Gastrocnemius medialis (tissue), 4 donors: Measurements from ENCODE around the gene ZDHHC4.
A peak's percentile ranks its signal among the peaks of the same experiment; 100 is the strongest.

ENCODE experiments used
- CTCF ChIP-seq, 5 experiments: fragments of 450-650 bp in 3 of 5; fragments of 200-600 bp in 2 of 5; sonication (generic) in 2 of 5; IDR thresholded peaks in 4 of 5; conservative IDR thresholded peaks in 1 of 5; 1 replicate in 4 of 5; 2 replicates in 1 of 5; pipeline ENCODE4 v1.5.1; 2016 to 2019; ENCODE audit warnings: antibody characterized with exemption in 5 of 5, mild to moderate bottlenecking in 3 of 5, moderate library complexity in 3 of 5
- POLR2A ChIP-seq, 2 donors: fragments of 450-650 bp; IDR thresholded peaks; one replicate each; pipeline ENCODE4 v1.6.1; 2017; ENCODE audit warnings: antibody characterized with exemption in 2 of 2, mild to moderate bottlenecking in 2 of 2, moderate library complexity in 2 of 2

- TF ChIP-seq POLR2A (IDR thresholded peaks at IDR 0.05): peak; percentile 59 to 70
- no peak for TF ChIP-seq CTCF (IDR thresholded peaks at IDR 0.05 in 4 of 5, conservative IDR thresholded peaks at IDR 0.05 in 1 of 5)
Observed at GRCh38 chr7:6636741-6637543, 59.7 kb downstream of the ZDHHC4 start, which contains the start of gene ZNF316.
